ENCODE measurements around the gene NOP14. TPM values are rescaled to one million over a fixed set of nuclear protein-coding genes. Genes with fewer than 3 reads are reported as not detected.

The NOP14 gene
- total and polyA plus RNA-seq, 9 donors: 13.6 to 39.7 (median 28.3) TPM

DNA sequence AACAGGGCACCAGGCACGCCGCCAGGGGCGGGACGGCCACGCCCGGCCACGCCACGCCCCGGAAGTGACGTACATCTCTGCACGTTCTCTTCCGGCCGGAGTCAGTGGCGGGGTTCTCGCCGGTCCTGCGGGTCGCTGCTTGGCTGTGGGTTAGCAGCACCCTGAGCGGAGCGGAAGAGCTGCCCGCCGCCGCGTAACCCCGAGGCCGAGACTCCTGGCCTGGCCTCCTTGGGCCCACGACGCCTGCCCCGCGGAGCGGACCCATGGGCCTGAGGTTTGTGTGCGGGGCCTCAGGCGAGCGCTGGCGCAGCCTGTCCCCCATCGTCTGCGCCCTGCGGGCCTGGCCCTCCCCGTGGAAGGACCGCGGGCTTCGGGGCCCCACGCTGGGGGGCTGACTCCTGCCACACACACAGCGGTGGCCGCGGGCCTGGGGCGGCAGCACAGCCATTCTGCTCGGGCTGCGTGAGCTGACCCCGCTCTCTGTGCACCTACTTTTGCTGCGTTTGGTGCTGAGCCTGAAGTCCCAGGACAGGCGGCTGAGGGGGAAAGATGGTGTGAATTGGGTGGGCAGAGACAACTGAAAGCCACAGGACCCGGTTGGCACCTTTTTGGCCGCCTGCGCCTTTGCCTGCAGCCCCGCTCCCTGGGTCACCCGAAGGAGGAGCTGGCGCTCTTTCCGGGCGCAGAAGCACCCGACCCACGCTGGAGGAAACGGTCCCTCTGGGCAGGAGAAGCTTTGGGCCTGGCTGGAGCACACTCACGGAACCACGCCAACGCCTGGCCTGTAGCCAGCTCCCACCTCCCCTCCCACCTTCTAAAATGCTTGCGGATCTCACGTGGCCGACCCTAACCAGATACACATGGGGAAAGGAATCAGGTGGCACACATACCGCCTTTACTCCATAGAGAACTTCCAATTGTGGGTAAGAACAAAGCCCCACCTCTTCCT is 28.1 kb downstream of the NOP14 start:
- no peaks in the 10 kb centered on the region for H3K27me3 ChIP-seq
- intact Hi-C loops (cut with DNase I): loop anchor here in 3 of 4 donors (5.0 to 10.0 kb wide), 4 partner anchors 90 to 400 kb away; partner anchors contain the start of genes ADD1 (in 1 of the 3) and FAM193A (in 1 of the 3)
- H3K27ac ChIP-seq: peak overlapping the region; percentile 32 to 78
- peaks cover 8% of the 10 kb centered on the region for H3K4me1 ChIP-seq (ENCODE audit: insufficient read depth)
- no peaks in the 10 kb centered on the region for H3K36me3 ChIP-seq
- peak; percentile 93 for TF ChIP-seq POLR2A (IDR thresholded peaks at IDR 0.05)
- TF ChIP-seq, protein P1, sequence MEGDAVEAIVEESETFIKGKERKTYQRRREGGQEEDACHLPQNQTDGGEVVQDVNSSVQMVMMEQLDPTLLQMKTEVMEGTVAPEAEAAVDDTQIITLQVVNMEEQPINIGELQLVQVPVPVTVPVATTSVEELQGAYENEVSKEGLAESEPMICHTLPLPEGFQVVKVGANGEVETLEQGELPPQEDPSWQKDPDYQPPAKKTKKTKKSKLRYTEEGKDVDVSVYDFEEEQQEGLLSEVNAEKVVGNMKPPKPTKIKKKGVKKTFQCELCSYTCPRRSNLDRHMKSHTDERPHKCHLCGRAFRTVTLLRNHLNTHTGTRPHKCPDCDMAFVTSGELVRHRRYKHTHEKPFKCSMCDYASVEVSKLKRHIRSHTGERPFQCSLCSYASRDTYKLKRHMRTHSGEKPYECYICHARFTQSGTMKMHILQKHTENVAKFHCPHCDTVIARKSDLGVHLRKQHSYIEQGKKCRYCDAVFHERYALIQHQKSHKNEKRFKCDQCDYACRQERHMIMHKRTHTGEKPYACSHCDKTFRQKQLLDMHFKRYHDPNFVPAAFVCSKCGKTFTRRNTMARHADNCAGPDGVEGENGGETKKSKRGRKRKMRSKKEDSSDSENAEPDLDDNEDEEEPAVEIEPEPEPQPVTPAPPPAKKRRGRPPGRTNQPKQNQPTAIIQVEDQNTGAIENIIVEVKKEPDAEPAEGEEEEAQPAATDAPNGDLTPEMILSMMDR (IDR thresholded peaks at IDR 0.05): no peak
- peak; percentile 96 to 99 (median 98) for DNase-seq
- peak overlapping the region; percentile 96 for H3K4me3 ChIP-seq
- no peaks in the 10 kb centered on the region for H3K9me3 ChIP-seq
- 1% methylated on average over 43 to 70 of the region's 70 CpGs for WGBS, 3 donors

DNA sequence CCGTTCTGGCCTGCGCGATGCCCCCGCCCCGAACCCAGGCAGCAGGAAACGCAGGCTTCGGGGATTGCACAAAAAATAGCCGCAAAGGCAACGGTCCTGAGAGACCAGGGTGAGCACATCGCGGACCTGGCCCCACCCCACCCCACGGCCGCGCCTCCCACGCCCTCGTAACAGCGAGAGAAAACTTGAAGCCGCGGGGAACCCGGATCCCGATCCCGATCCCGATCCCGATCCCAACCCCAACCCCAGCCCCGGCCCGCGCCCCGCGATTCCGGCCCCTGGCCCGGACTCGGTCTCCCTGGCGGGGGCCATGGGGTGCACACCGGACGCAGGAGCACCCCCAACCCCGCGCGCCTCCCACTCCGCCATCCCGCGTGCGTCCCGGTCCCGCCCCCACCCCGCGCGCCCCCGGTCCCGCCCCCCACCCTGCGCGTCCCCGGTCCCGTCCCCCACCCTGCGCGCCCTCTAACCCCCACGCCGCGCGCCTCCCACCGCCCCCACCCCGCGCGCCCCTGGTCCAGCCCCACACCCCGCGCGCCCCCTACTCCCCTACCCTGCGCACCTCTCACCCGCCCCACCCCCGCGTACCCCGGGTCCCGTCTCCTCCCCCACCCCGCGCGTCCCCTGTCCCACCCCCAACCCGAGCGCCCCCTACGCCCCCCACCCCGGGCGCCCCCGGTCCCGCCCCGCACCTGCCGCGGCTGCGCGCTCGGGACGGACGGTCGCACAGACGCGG is 29.0 kb downstream of the NOP14 start:
- peak overlapping the region; percentile 96 for H3K4me3 ChIP-seq
- H3K36me3 ChIP-seq: no peaks in the 10 kb centered on the region
- 1 to 3% (median 1%) methylated on average over 35 to 92 of the region's 93 CpGs for WGBS, 3 donors
- no peaks in the 10 kb centered on the region for H3K27me3 ChIP-seq
- H3K9me3 ChIP-seq: no peaks in the 10 kb centered on the region
- peak overlapping the region; percentile 32 to 78 for H3K27ac ChIP-seq
- intact Hi-C loops (cut with DNase I): loop anchor here in 3 of 4 donors (5.0 to 10.0 kb wide), 4 partner anchors 89 to 399 kb away; partner anchors contain the start of genes ADD1 (in 1 of the 3) and FAM193A (in 1 of the 3)
- DNase-seq: peak; percentile 62 to 83 (median 75)
- peaks cover 8% of the 10 kb centered on the region for H3K4me1 ChIP-seq (ENCODE audit: insufficient read depth)
- TF ChIP-seq, protein P1 (IDR thresholded peaks at IDR 0.05): no peak
- TF ChIP-seq EP300 (IDR thresholded peaks at IDR 0.05) (no peak), POLR2A (IDR thresholded peaks at IDR 0.05) (no peak)

DNA sequence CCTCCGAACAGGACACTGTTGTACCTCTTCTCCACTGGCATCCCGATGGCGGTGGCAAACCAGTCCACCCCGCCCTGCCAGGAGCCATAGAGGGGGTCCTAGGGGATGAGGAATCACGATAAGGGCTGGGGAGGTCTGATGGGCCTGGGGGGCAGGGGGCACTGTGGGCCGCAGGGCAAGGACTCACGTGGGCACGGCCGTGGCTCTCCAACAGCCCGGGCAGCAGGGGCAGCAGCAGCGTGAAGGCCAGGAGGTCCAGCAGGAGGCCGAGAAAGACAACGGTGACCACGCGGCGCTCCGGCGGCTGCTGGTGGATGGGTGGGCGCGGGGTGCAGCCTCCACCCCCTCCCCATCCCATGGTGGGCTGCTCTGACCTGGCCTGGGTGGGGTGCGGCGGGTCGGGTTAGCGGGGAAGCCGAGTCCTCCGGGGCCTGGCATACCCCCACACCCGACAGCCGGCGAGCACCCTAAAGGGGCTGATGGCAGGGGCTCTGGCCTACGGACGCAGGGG is 29.6 kb downstream of the NOP14 start:
- peak in 1 of 5 donors; percentile 54 for DNase-seq
- H3K27ac ChIP-seq: peak overlapping the region; percentile 32 to 78
- peaks cover 8% of the 10 kb centered on the region for H3K4me1 ChIP-seq (ENCODE audit: insufficient read depth)
- H3K36me3 ChIP-seq: no peaks in the 10 kb centered on the region
- 12 to 17% (median 16%) methylated on average over 20 to 31 of the region's 31 CpGs for WGBS, 3 donors
- intact Hi-C loops (cut with DNase I): loop anchor here in 3 of 4 donors (5.0 to 10.0 kb wide), 4 partner anchors 89 to 399 kb away; partner anchors contain the start of genes ADD1 (in 1 of the 3) and FAM193A (in 1 of the 3)
- H3K4me3 ChIP-seq: peak overlapping the region; percentile 96
- H3K9me3 ChIP-seq: no peaks in the 10 kb centered on the region
- H3K27me3 ChIP-seq: no peaks in the 10 kb centered on the region
- TF ChIP-seq, protein P1 (IDR thresholded peaks at IDR 0.05): no peak
- no peak for TF ChIP-seq POLR2A (IDR thresholded peaks at IDR 0.05)
- TF ChIP-seq EP300 (IDR thresholded peaks at IDR 0.05): no peak
